ENCODE measurements around the gene ATP6V0B.

GRCh38 chr1:43978264-43978550 lies 3.4 kb downstream of the ATP6V0B start:
- TF ChIP-seq EP300 (conservative IDR thresholded peaks at IDR 0.05; ENCODE audit: poor library complexity, severe bottlenecking) (no peak), CTCF (IDR thresholded peaks at IDR 0.05; ENCODE audit: poor library complexity, severe bottlenecking) (no peak), MXI1 (conservative IDR thresholded peaks at IDR 0.05; ENCODE audit: poor library complexity, severe bottlenecking) (no peak), TAF1 (IDR thresholded peaks at IDR 0.05; ENCODE audit: low read depth) (no peak)

Data from neural cell (in vitro differentiated cells).